NCI-H1105 treated with DMSO at 0.1 percent for 48 hours (cell line): Measurements from ENCODE around the gene GDPGP1.
"Not testable (repeated sequence)": the region's sequence is repeated elsewhere in the genome, so short reads cannot be mapped to it uniquely, and the experiment has no call there.

ENCODE experiments used
- DNase-seq: peaks from one replicate; lab custom pipeline; 2025; lab: John Stamatoyannopoulos, UW

GDPGP1 gene

DNA sequence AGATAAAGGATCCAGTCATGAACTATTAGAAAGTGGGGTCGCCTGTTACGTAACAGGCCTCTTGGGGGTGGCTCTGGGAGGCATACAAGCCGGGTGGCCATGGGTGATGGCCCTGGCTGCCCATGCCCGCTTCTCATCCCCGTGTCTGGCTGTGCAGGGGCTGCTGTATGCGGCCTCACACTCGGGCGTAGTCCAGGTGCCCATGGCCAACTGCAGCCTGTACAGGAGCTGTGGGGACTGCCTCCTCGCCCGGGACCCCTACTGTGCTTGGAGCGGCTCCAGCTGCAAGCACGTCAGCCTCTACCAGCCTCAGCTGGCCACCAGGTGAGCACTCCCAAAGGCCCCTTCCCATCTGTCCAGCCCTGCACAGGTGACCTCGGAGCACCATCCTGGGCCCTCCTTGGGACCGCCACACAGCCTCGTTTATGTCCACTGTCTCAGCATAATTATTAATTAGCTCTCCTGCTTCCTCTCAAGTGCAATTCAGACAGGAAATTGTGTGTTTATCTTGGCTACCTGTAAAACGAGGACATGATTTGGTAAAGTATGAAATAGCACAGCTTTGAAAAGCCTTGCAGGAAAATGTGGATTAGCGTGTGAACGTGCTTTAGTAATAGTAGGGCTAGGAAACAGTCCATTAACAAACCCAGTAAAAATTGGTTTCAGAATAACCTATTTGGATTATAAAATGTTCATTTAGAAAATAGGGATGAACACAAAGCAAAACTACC, 8.3 kb upstream of the GDPGP1 start:
- peak; percentile 20 for DNase-seq

- no peak for DNase-seq
Measured at GRCh38 chr15:90227336-90227735, 6.7 kb upstream of the GDPGP1 start.

- DNase-seq = no peak
Measured at GRCh38 chr15:90227816-90228772, 5.9 kb upstream of the GDPGP1 start.

GRCh38 chr15:90228960-90229359, 5.0 kb upstream of the GDPGP1 start:
- no peak for DNase-seq

DNA sequence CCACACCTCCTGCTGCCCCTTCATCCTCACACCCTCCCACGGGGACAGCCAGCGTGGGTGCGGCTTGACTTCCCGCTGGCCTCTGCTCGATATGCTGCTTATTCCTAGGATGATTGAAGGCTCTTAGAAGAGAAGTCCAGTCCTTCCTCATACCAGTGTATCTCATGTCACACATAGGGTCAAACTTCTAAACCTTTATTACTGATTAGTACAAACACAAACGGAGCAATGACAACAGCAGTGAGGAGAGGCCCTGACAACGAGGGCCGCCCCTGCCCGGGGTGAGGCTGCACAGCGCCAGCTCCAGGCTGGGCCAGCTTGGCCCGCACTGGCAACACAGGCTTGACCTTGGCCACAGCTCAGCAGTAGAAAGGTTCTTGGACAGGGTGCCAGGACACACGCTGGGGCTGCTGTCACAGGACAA, 3.9 kb upstream of the GDPGP1 start:
- DNase-seq = no peak

DNA sequence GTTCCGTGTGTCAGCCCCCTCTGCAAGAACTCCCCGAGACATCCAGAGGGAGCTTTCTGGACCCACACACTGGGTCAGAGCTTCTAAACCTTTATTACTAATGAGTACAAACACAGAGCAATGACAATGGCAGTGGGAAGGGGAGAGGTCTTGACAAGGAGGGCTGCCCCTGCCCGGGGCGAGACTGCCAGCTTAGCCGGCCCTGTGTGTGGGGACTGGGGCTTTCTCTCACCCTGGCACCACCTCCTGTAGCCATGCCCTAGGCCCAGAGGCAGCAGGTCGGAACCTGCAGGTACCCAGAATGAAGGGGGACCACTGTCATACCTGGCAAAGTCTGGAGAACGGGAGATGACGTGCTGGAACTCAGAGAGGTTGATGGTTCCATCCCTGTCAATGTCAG, 3.4 kb upstream of the GDPGP1 start:
- DNase-seq = no peak

GRCh38 chr15:90231028-90232017, 2.7 kb upstream of the GDPGP1 start:
- no peak for DNase-seq

GRCh38 chr15:90232196-90232595, 1.8 kb upstream of the GDPGP1 start:
- DNase-seq = no peak

DNA sequence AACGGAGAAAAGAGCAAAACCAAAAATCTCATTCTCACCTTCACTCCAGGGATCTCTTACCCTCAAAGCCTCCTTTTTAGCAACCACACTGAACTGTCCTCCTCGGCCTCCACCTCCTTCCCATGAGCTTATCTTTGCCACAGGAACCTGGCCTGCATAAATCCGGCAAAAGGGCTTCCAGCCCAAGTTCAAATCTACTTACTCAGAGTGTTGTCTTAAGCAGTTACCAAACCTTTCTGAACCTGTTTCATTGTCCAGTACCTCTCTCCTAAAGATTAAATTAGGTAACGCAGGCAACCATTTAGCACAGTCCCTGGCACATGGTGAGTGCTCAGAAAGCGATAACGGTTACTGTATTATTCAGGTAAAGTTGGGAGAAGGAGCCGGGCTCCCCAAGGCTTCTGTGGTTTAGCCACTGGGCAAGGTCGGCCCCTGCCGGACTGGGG, 1.0 kb upstream of the GDPGP1 start:
- DNase-seq = no peak

- DNase-seq = peak; percentile 73
Measured at GRCh38 chr15:90233387-90234095, 468 bp upstream of the GDPGP1 start, which contains the start of gene CIB1. Gene CIB1, minus strand, starts transcription at chr15:90233941. Its CDS starts 56 bp downstream, at chr15:90233885.

GRCh38 chr15:90239371-90239770, 5.4 kb downstream of the GDPGP1 start:
- DNase-seq = no peak

- no peak for DNase-seq
Measured at GRCh38 chr15:90240856-90241255, 6.8 kb downstream of the GDPGP1 start.

- DNase-seq = no peak
Measured at GRCh38 chr15:90241343-90242192, 7.6 kb downstream of the GDPGP1 start.

- DNase-seq = no peak
Measured at GRCh38 chr15:90243943-90244639, 10.1 kb downstream of the GDPGP1 start.

DNA sequence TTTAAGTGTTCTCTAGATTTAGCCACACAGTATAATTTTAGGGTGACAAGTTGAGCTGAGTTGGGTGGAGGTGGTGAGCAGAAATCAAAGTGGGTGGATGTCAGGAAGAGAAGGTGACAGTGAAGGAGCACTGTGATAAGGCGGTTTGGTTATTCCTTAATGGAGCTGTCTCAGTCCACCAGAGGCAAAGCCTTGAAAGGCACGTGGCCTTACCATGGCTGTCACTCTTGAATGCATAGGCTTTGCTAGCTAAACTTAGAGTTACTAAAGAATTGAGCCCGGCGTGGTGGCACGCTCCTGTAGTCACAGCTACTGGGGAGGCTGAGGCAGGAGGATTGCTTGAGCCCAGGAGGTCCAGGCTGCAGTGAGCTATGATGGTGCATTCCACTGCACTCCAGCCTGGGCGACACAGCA, 14.8 kb downstream of the GDPGP1 start:
- DNase-seq = no peak

GRCh38 chr15:90249203-90249863, 15.3 kb downstream of the GDPGP1 start, which contains the start of gene TTLL13:
Gene TTLL13, plus strand, starts transcription at chr15:90249556. Its CDS starts 1,075 bp downstream, at chr15:90250631.
- DNase-seq = peak; percentile 68

- no peak for DNase-seq
Measured at GRCh38 chr15:90257776-90258175, 23.8 kb downstream of the GDPGP1 start.

DNA sequence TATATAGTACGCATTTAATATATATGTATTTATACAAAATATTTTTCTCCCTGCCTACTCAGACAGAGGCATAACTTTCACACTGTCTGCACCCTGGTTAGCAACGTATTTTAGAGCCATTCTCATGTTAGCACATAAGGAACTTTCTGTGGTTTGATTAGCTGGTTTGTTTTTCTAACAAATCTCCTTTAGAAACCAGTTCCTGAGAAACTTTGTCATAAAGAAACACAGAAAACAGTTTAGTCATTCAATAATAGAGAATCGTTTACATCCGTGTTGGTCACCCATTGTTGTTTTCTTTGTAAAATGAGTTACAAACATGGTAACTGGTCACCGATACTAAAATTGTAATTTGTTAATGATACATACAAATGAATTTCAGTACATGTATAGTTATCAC, 25.5 kb downstream of the GDPGP1 start:
- DNase-seq = no peak

GRCh38 chr15:90260731-90261130, 26.7 kb downstream of the GDPGP1 start:
- DNase-seq = not testable (repeated sequence)
